Neural cell (in vitro differentiated cells): ENCODE data around the gene TPCN1. TPM values are rescaled to one million over a fixed set of nuclear protein-coding genes. Genes with fewer than 3 reads are reported as not detected.

Experiments
- H2AFZ ChIP-seq: fragments of 200-600, 300-800 bp; sonication (generic), shearing (Covaris generic); 2 replicates; pipeline ENCODE4 v1.6.0; 2014; ENCODE audit warnings: low read depth, mild to moderate bottlenecking, antibody characterized with exemption, low read length, moderate library complexity
- H3F3A ChIP-seq: fragments of 200-600 bp; shearing (Covaris generic); 2 replicates; pipeline ENCODE4 v1.6.1; 2016; ENCODE audit warnings: mild to moderate bottlenecking, moderate library complexity, mixed read lengths, antibody characterized with exemption, low read length; ENCODE audit not compliant: insufficient read depth, poor library complexity, severe bottlenecking
- H3K27ac ChIP-seq: fragments of 200-600, 300-800 bp; sonication (generic), shearing (Covaris generic); 2 replicates; pipeline ENCODE4 v1.5.1; 2014; ENCODE audit warnings: mild to moderate bottlenecking, low read length, moderate library complexity
- H3K27me3 ChIP-seq: fragments of 300-800, 200-600 bp; sonication (generic), shearing (Covaris generic); 2 replicates; pipeline ENCODE4 v1.6.0; 2014; ENCODE audit warnings: mild to moderate bottlenecking, low read depth, low read length, moderate library complexity; ENCODE audit not compliant: insufficient read depth
- H3K36me3 ChIP-seq: fragments of 300-800, 200-600 bp; sonication (generic), shearing (Covaris generic); 2 replicates; pipeline ENCODE4 v1.5.1; 2014; ENCODE audit warnings: mild to moderate bottlenecking, antibody characterized with exemption, low read length, moderate library complexity; ENCODE audit not compliant: insufficient read depth
- H3K4me2 ChIP-seq: fragments of 300-800, 200-600 bp; sonication (generic), shearing (Covaris generic); 2 replicates; pipeline ENCODE4 v1.6.0; 2014; ENCODE audit warnings: mild to moderate bottlenecking, low read length
- H3K4me3 ChIP-seq: fragments of 300-800, 200-600 bp; sonication (generic), shearing (Covaris generic); 2 replicates; pipeline ENCODE4 v1.5.1; 2014; ENCODE audit warnings: mild to moderate bottlenecking, low read length, moderate library complexity
- H3K79me2 ChIP-seq: fragments of 200-600 bp; shearing (Covaris generic); replicated peaks from 2 replicates; pipeline ENCODE4 v1.6.0; 2014; ENCODE audit warnings: mild to moderate bottlenecking, low read length, moderate library complexity; ENCODE audit not compliant: insufficient read depth
- H3K9ac ChIP-seq: fragments of 300-800, 200-600 bp; sonication (generic), shearing (Covaris generic); 2 replicates; pipeline ENCODE4 v1.6.1; 2016; ENCODE audit warnings: mild to moderate bottlenecking, low read length, mixed read lengths
- H3K9me2 ChIP-seq: fragments of 200-600 bp; shearing (Covaris generic); 2 replicates; pipeline ENCODE4 v1.6.1; 2016; ENCODE audit warnings: mild to moderate bottlenecking, low read length, mixed read lengths; ENCODE audit not compliant: insufficient read depth
- H3K9me3 ChIP-seq: fragments of 200-600, 300-800 bp; sonication (generic), shearing (Covaris generic); 2 replicates; pipeline ENCODE4 v1.6.1; 2016; ENCODE audit warnings: mild to moderate bottlenecking, mixed run types, low read length, moderate library complexity, mixed read lengths
- H4K20me1 ChIP-seq: fragments of 200-600 bp; shearing (Covaris generic); 2 replicates; pipeline ENCODE4 v1.6.1; 2016; ENCODE audit warnings: mild to moderate bottlenecking, mixed run types; ENCODE audit not compliant: insufficient read depth
- EP300 ChIP-seq: fragments of 450-650 bp; conservative IDR thresholded peaks from 2 replicates; pipeline ENCODE4 v1.6.1; 2014; ENCODE audit warnings: antibody characterized with exemption, mild to moderate bottlenecking, moderate library complexity; ENCODE audit not compliant: poor library complexity, severe bottlenecking
- EZH2 ChIP-seq: fragments of 200-600, 300-800 bp; shearing (Covaris generic), sonication (generic); IDR thresholded peaks from 2 replicates; pipeline ENCODE4 v1.6.1; 2014; ENCODE audit warnings: antibody characterized with exemption, low read length, borderline replicate concordance, mild to moderate bottlenecking; ENCODE audit not compliant: insufficient read depth, poor library complexity, severe bottlenecking
- MXI1 ChIP-seq: fragments of 450-650 bp; conservative IDR thresholded peaks from 2 replicates; pipeline ENCODE4 v1.6.1; 2014; ENCODE audit warnings: antibody characterized with exemption, mild to moderate bottlenecking; ENCODE audit not compliant: poor library complexity, severe bottlenecking
- POLR2AphosphoS5 ChIP-seq: IDR thresholded peaks from 2 replicates; pipeline ENCODE4 v1.6.1; 2012
- RAD21 ChIP-seq: fragments of 450-650 bp; conservative IDR thresholded peaks from 2 replicates; pipeline ENCODE4 v1.6.1; 2014; ENCODE audit warnings: antibody characterized with exemption, mild to moderate bottlenecking, moderate library complexity
- REST ChIP-seq: IDR thresholded peaks from 2 replicates; pipeline ENCODE4 v1.6.1; 2012; ENCODE audit warnings: borderline replicate concordance
- SMC3 ChIP-seq: fragments of 450-650 bp; conservative IDR thresholded peaks from 2 replicates; pipeline ENCODE4 v1.6.1; 2014; ENCODE audit warnings: antibody characterized with exemption, mild to moderate bottlenecking, moderate library complexity; ENCODE audit not compliant: poor library complexity
- TAF1 ChIP-seq: IDR thresholded peaks from 2 replicates; pipeline ENCODE4 v1.6.1; 2012; ENCODE audit warnings: low read depth
- polyA plus RNA-seq: library from polyadenylated mRNA; depleted of rRNA; stranded (reverse); fragments of >200 nt; gene quantifications from 2 replicates; pipeline ENCODE4 v1.2.3, GENCODE V29; 2014
- TF ChIP-seq, protein P1 (sequence below): fragments of 450-650 bp; IDR thresholded peaks from 2 replicates; pipeline ENCODE4 v1.5.1; 2014; ENCODE audit warnings: antibody characterized with exemption, mild to moderate bottlenecking, moderate library complexity; ENCODE audit not compliant: poor library complexity, severe bottlenecking

TPCN1 gene
- polyA plus RNA-seq, 1 donor from 2014 or later, result 4.0 TPM

DNA sequence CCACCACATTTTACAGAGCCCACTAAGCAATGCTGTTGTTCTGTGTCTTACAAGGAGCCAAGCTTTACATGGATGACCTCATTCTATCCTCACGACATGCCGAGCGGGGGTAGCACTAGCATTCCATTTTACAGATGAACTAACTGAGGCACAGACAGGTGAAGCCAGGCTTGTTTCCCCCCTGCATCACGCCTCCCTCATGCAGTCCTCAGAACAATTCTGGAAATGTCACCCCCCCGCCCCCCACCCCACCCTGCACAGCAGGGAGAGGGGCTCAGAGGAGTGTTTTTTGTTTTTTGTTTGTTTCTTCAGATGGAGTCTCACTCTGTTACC, 112.1 kb downstream of the TPCN1 start:
- Histone ChIP-seq H3F3A (no peaks in the 10 kb centered on the region), H3K4me2 (no peak overlapping the region), H3K36me3 (no peaks in the 10 kb centered on the region), H3K9me2 (no peaks in the 10 kb centered on the region), H3K27ac (no peak overlapping the region), H3K4me3 (no peak overlapping the region), H3K79me2 (no peaks in the 10 kb centered on the region), H3K9me3 (no peaks in the 10 kb centered on the region), H3K27me3 (peaks cover 26% of the 10 kb centered on the region), H3K9ac (no peak overlapping the region), H2AFZ (no peak overlapping the region), H4K20me1 (no peaks in the 10 kb centered on the region)
- no peak for TF ChIP-seq TAF1
- no peak for TF ChIP-seq EZH2
- TF ChIP-seq SMC3, result no peak
- TF ChIP-seq, protein P1, sequence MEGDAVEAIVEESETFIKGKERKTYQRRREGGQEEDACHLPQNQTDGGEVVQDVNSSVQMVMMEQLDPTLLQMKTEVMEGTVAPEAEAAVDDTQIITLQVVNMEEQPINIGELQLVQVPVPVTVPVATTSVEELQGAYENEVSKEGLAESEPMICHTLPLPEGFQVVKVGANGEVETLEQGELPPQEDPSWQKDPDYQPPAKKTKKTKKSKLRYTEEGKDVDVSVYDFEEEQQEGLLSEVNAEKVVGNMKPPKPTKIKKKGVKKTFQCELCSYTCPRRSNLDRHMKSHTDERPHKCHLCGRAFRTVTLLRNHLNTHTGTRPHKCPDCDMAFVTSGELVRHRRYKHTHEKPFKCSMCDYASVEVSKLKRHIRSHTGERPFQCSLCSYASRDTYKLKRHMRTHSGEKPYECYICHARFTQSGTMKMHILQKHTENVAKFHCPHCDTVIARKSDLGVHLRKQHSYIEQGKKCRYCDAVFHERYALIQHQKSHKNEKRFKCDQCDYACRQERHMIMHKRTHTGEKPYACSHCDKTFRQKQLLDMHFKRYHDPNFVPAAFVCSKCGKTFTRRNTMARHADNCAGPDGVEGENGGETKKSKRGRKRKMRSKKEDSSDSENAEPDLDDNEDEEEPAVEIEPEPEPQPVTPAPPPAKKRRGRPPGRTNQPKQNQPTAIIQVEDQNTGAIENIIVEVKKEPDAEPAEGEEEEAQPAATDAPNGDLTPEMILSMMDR, result no peak
- TF ChIP-seq EP300, result no peak

DNA sequence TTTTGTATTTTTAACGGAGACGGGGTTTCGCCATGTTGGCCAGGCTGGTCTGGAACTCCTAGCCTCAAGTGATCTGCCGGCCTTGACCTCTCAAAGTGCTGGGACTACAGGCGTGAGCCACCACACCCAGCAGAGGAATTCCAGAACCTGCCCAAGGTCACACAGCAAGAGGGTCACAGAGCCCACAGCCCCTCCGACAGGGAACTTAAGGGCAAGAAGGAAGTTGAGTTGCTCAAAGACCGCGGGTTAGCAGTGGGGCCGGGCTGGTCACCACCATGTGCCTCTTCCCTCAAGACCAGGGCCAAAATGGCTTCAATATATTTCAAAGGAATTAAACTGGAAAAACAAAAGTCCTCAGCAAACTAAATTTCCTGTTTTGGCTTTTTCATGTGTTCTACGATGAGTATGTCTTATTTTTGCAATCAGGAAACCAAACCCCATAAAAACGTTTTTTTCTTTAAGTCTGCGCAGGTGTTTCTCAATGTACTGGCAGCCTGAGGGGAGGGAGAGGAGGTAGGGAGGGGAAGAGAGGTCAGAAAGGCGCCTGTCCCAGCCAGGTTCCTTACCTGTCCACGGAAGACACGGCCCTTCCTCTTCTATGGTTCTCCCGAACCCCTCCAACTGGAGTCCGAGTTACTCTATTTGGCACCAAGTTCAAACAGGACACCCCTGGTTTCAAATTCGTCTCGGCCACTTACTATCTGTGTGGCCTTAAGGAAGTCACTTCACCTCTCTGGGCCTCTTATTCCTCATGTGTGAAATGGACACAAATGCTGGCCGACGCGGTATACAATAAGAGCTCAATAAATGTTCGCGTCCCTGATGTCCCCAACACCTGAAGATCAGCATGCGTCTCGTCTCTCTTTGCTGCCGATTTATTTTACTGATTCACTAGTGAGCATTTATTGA, 112.9 kb downstream of the TPCN1 start:
- Histone ChIP-seq H3K36me3 (no peaks in the 10 kb centered on the region), H3F3A (no peaks in the 10 kb centered on the region), H3K27me3 (peaks cover 26% of the 10 kb centered on the region), H3K9me3 (no peaks in the 10 kb centered on the region), H3K4me3 (peak overlapping the region; percentile 66), H3K9me2 (no peaks in the 10 kb centered on the region), H3K79me2 (no peaks in the 10 kb centered on the region), H3K27ac (no peak overlapping the region), H2AFZ (no peak overlapping the region), H3K4me2 (no peak overlapping the region), H3K9ac (no peak overlapping the region), H4K20me1 (no peaks in the 10 kb centered on the region)
- TF ChIP-seq EZH2 (no peak), SMC3 (no peak), MXI1 (no peak), REST (no peak), TAF1 (no peak), RAD21 (no peak), POLR2AphosphoS5 (no peak), EP300 (no peak)
- TF ChIP-seq, protein P1, result no peak
